K562 (cell line): ENCODE results near the gene SH3BGR. TPM values are rescaled to one million over a fixed set of nuclear protein-coding genes. Genes with fewer than 3 reads are reported as not detected.

Experiments used
- BRCA1 ChIP-seq, 2 experiments: fragments of 450-650 bp in 1 of 2; sonication (generic) in 1 of 2; formaldehyde crosslinking in 1 of 2; IDR thresholded peaks; 2 replicates each; pipeline versions ENCODE4 v1.5.0 to v1.6.1; 2017 to 2020; ENCODE audit warnings: mild to moderate bottlenecking in 1 of 2, missing genetic modification reagents in 1 of 2
- CBFB ChIP-seq: sonication (generic); formaldehyde crosslinking; IDR thresholded peaks from 2 replicates; pipeline ENCODE4 v1.4.0; 2020; ENCODE audit warnings: mild to moderate bottlenecking, missing genetic modification reagents
- CTCFL ChIP-seq: IDR thresholded peaks from 2 replicates; pipeline ENCODE4 v1.6.1; 2011; ENCODE audit warnings: borderline replicate concordance, low read depth, mild to moderate bottlenecking, moderate library complexity, low read length; ENCODE audit not compliant: insufficient read depth, poor library complexity, severe bottlenecking
- E2F3 ChIP-seq: fragments of 250-450 bp; sonication (Bioruptor Pico); IDR thresholded peaks from 2 replicates; pipeline ENCODE4 v1.4.0; 2020; ENCODE audit warnings: mild to moderate bottlenecking
- EGR1 ChIP-seq: fragments of 450-650 bp; conservative IDR thresholded peaks from 2 replicates; pipeline ENCODE4 v1.6.1; 2017; ENCODE audit warnings: mild to moderate bottlenecking
- ERF ChIP-seq: fragments of 450-650 bp; formaldehyde crosslinking; IDR thresholded peaks from 2 replicates; pipeline ENCODE4 v1.4.0; 2020; ENCODE audit warnings: mild to moderate bottlenecking, mixed read lengths
- ETV1 ChIP-seq: fragments of 450-650 bp; conservative IDR thresholded peaks from 2 replicates; pipeline ENCODE4 v1.6.1; 2016; ENCODE audit warnings: missing genetic modification characterization, control low read depth, low read depth, missing compliant biosample characterization
- FIP1L1 ChIP-seq: fragments of 200-400 bp; formaldehyde crosslinking; IDR thresholded peaks from 2 replicates; pipeline ENCODE4 v1.6.1; 2018; ENCODE audit warnings: mild to moderate bottlenecking, low read depth, low read length; ENCODE audit not compliant: poor library complexity, severe bottlenecking
- GTF2E2 ChIP-seq: fragments of 200-800 bp; sonication (Bioruptor generic); IDR thresholded peaks from 2 replicates; pipeline ENCODE4 v1.6.1; 2016; ENCODE audit warnings: missing genetic modification characterization, missing compliant biosample characterization
- HDAC2 ChIP-seq: fragments of 450-650 bp; IDR thresholded peaks from 2 replicates; pipeline ENCODE4 v1.6.1; 2016; ENCODE audit warnings: mild to moderate bottlenecking
- HNRNPL ChIP-seq: fragments of 200-400 bp; formaldehyde crosslinking; IDR thresholded peaks from 2 replicates; pipeline ENCODE4 v1.6.1; 2017; ENCODE audit warnings: low read depth, mild to moderate bottlenecking, low read length
- IFI16 ChIP-seq: fragments of 250-450 bp; sonication (Bioruptor Pico); IDR thresholded peaks from 2 replicates; pipeline ENCODE4 v2.1.2; 2022; ENCODE audit warnings: mild to moderate bottlenecking, inconsistent platforms
- IRF9 ChIP-seq: fragments of 450-650 bp; IDR thresholded peaks from 2 replicates; pipeline ENCODE4 v1.6.1; 2016; ENCODE audit warnings: missing biosample characterization, missing genetic modification characterization
- KAT7 ChIP-seq: sonication (generic); formaldehyde crosslinking; IDR thresholded peaks from 2 replicates; pipeline ENCODE4 v1.8.0; 2022; ENCODE audit warnings: missing genetic modification reagents, mild to moderate bottlenecking, borderline replicate concordance
- MCM3 ChIP-seq: fragments of 450-650 bp; IDR thresholded peaks from 2 replicates; pipeline ENCODE4 v1.6.1; 2016
- PYGO2 ChIP-seq: fragments of 450-650 bp; IDR thresholded peaks from 2 replicates; pipeline ENCODE4 v1.6.1; 2016; ENCODE audit warnings: mild to moderate bottlenecking, missing genetic modification characterization, moderate library complexity, missing compliant biosample characterization
- RHOXF2B ChIP-seq: fragments of 250-450 bp; sonication (Bioruptor Pico); conservative IDR thresholded peaks from 2 replicates; pipeline ENCODE4 v1.5.1; 2021
- SMC3 ChIP-seq: conservative IDR thresholded peaks from 2 replicates; pipeline ENCODE4 v1.6.1; 2011; ENCODE audit warnings: low read depth, low read length, improper control_type of control experiment; ENCODE audit not compliant: insufficient read depth
- TOE1 ChIP-seq, 2 experiments: fragments of 450-650 bp in 1 of 2; sonication (generic) in 1 of 2; formaldehyde crosslinking in 1 of 2; IDR thresholded peaks; 2 replicates each; pipeline versions ENCODE4 v1.7.1 to v1.8.0; 2016 to 2022; ENCODE audit warnings: borderline replicate concordance in 2 of 2, mild to moderate bottlenecking in 2 of 2, antibody characterized with exemption in 1 of 2, inconsistent platforms in 1 of 2, low read depth in 1 of 2, missing genetic modification reagents in 1 of 2, moderate library complexity in 1 of 2
- XRCC3 ChIP-seq: fragments of 450-650 bp; IDR thresholded peaks from 2 replicates; pipeline ENCODE4 v1.6.1; 2017; ENCODE audit warnings: mild to moderate bottlenecking, moderate library complexity
- ZBTB7A ChIP-seq: IDR thresholded peaks from 2 replicates; pipeline ENCODE4 v1.6.1; 2011; ENCODE audit warnings: low read depth, mild to moderate bottlenecking, low read length, moderate library complexity, borderline replicate concordance; ENCODE audit not compliant: control insufficient read depth
- ZNF395 ChIP-seq: fragments of 200-800 bp; sonication (Bioruptor generic); IDR thresholded peaks from 2 replicates; pipeline ENCODE4 v1.6.1; 2017; ENCODE audit warnings: missing genetic modification characterization, missing compliant biosample characterization
- ZNF778 ChIP-seq: fragments of 450-650 bp; formaldehyde crosslinking; IDR thresholded peaks from 2 replicates; pipeline ENCODE4 v1.4.0; 2020; ENCODE audit warnings: mild to moderate bottlenecking, moderate library complexity
- polyA plus RNA-seq, 8 experiments: library from polyadenylated mRNA; depleted of rRNA in 4 of 8; stranded (reverse) in 5 of 8; unstranded in 3 of 8; fragments of >200 nt; fragmentation: Nextera tagmentation in 2 of 8; fragmentation: Illumina TruSeq in 1 of 8; extraction: Ambion mirVana in 2 of 8; extraction: Trizol in 1 of 8; gene quantifications; 2 replicates each; pipeline versions ENCODE4 v1.2.1 to v1.2.3, GENCODE V29; 2011 to 2014; ENCODE audit warnings: inconsistent platforms in 1 of 8, missing spikeins in 1 of 8
- total RNA-seq, 7 experiments: library from RNA; depleted of rRNA in 6 of 7; stranded (reverse); fragments of >200 nt in 6 of 7; fragmentation: Illumina TruSeq in 2 of 7; extraction: Trizol in 2 of 7; gene quantifications; 2 replicates each; pipeline versions ENCODE4 v1.2.1 to v1.2.3, GENCODE V29; 2011 to 2021; ENCODE audit warnings: low replicate concordance in 1 of 7

The SH3BGR gene
- total and polyA plus RNA-seq, 9 of the 15 experiments (the other 6 are each of a cell fraction or from before 2014, with no cell fraction given) = 6.6 to 42.9 (median 25.6) TPM

- TF ChIP-seq ZBTB7A (peak; percentile 73; the same call in 1 of the 2 replicates), ETV1 (tag) (peak; percentile 54), IFI16 (no peak), XRCC3 (no peak), IRF9 (tag) (no peak), HDAC2 (0 out of 2 replicates have a peak, but pooled peaks have one; percentile 70), KAT7 (CRISPR knock-in tag) (no peak), CBFB (CRISPR knock-in tag) (no peak), GTF2E2 (tag) (peak; percentile 60; the same call in 1 of the 2 replicates), E2F3 (peak; percentile 81; the same call in 1 of the 2 replicates), FIP1L1 (peak; percentile 54), CTCFL (no peak), HNRNPL (no peak), EGR1 (peak; percentile 76), MCM3 (no peak), TOE1 (IDR thresholded peaks at IDR 0.05; ENCODE audit: borderline replicate concordance) (peak; percentile 86; the same call in 1 of the 2 replicates), TOE1 (CRISPR knock-in tag; IDR thresholded peaks at IDR 0.05; ENCODE audit: borderline replicate concordance, low read depth) (no peak), RHOXF2B (CRISPR knock-in tag) (no peak), ZNF778 (CRISPR knock-in tag) (no peak), SMC3 (no peak), BRCA1 (IDR thresholded peaks at IDR 0.05) (no peak), BRCA1 (CRISPR knock-in tag; IDR thresholded peaks at IDR 0.05) (peak; percentile 68; the same call in 1 of the 2 replicates), ERF (CRISPR knock-in tag) (no peak), ZNF395 (peak; percentile 83), PYGO2 (tag) (no peak)
These were observed 6.2 kb upstream of the SH3BGR start, which contains the start of gene LCA5L (continued) for GRCh38 chr21:39445321-39446269.
